GM12878 (cell line): Measurements from ENCODE around the gene TIMM50. TPM values are rescaled to one million over a fixed set of nuclear protein-coding genes. Genes with fewer than 3 reads are reported as not detected.
A peak's percentile ranks its signal among the peaks of the same experiment; 100 is the strongest.

ENCODE experiments used
- ATAC-seq: fragments of 200-7000 bp; cut with Tn5 transposase; 3 replicates; pipeline ENCODE4 v1.9.1; 2020; ENCODE audit warnings: mild to moderate bottlenecking, moderate library complexity
- BruUV-seq: library from RNA; stranded (reverse); fragments of 400-500 nt; replicated peaks from 2 replicates; lab custom pipeline; 2021; lab: Mats Ljungman, UMichigan
- CTCF ChIA-PET: fragments of 300-600 bp; sonication (Branson Sonifier 250); formaldehyde crosslinking; extraction: SDS; loops from one replicate; lab custom pipeline; 2021; ENCODE audit warnings: inconsistent platforms; lab: Yijun Ruan, JAX
- POLR2A ChIA-PET: fragments of 350-600 bp; formaldehyde crosslinking; extraction: SDS; loops from one replicate; lab custom pipeline; 2021; ENCODE audit warnings: inconsistent platforms; lab: Charles Lee
- RAD21 ChIA-PET: fragments of 300-600 bp; sonication (Branson Sonifier 250); formaldehyde crosslinking; loops from one replicate; lab custom pipeline; 2023; ENCODE audit warnings: antibody characterized with exemption; ENCODE audit not compliant: unreplicated experiment; lab: Charles Lee
- SMC1A ChIA-PET: fragments of 300-600 bp; sonication (Branson Sonifier 250); formaldehyde crosslinking; loops from one replicate; lab custom pipeline; 2023; ENCODE audit not compliant: unreplicated experiment, uncharacterized antibody; lab: Charles Lee
- DNase-seq: peaks from one replicate; pipeline ENCODE4 v3.0.0-alpha.2; 2011; ENCODE audit warnings: low read depth, low spot score
- FAIRE-seq: peaks from 3 replicates; lab custom pipeline; 2011; peaks lifted over from hg19 to GRCh38; lab: Jason Lieb, UNC
- H2AFZ ChIP-seq: 2 replicates; pipeline ENCODE4 v1.6.0; 2011; ENCODE audit warnings: low read depth, low read length, control low read depth; ENCODE audit not compliant: control insufficient read depth
- H3K27ac ChIP-seq: 2 replicates; pipeline ENCODE4 v1.5.1; 2011; ENCODE audit warnings: control low read depth; ENCODE audit not compliant: control insufficient read depth, insufficient read depth
- H3K27me3 ChIP-seq, 2 experiments: replicated peaks in 1 of 2; 2 replicates each; pipeline versions ENCODE4 v1.6.0 to v1.6.1; 2011; ENCODE audit warnings: low read length in 1 of 2; ENCODE audit not compliant: control insufficient read depth in 2 of 2, insufficient read depth in 2 of 2
- H3K36me3 ChIP-seq, 2 experiments: 2 replicates each; pipeline ENCODE4 v1.5.1; 2011; ENCODE audit warnings: low read length in 1 of 2; ENCODE audit not compliant: control insufficient read depth in 2 of 2, insufficient read depth in 2 of 2
- H3K4me1 ChIP-seq: 2 replicates; pipeline ENCODE4 v1.6.1; 2011; ENCODE audit warnings: mild to moderate bottlenecking, low read length, moderate library complexity, mixed read lengths; ENCODE audit not compliant: control insufficient read depth, insufficient read depth
- H3K4me2 ChIP-seq: 2 replicates; pipeline ENCODE4 v1.6.0; 2011; ENCODE audit warnings: control low read depth; ENCODE audit not compliant: control insufficient read depth, insufficient read depth
- H3K4me3 ChIP-seq: fragments of 200-600 bp; sonication (generic); 2 replicates; pipeline ENCODE4 v1.5.1; 2016
- H3K79me2 ChIP-seq: 2 replicates; pipeline ENCODE4 v1.6.0; 2011; ENCODE audit warnings: low read length; ENCODE audit not compliant: control insufficient read depth, insufficient read depth
- H3K9ac ChIP-seq: 2 replicates; pipeline ENCODE4 v1.8.0; 2011; ENCODE audit warnings: low read length, control low read depth, mixed read lengths; ENCODE audit not compliant: control insufficient read depth, insufficient read depth
- H3K9me3 ChIP-seq: replicated peaks from 3 replicates; pipeline ENCODE4 v1.5.1; 2011; ENCODE audit warnings: mild to moderate bottlenecking, low read length; ENCODE audit not compliant: control insufficient read depth, insufficient read depth
- H4K20me1 ChIP-seq: 2 replicates; pipeline ENCODE4 v1.6.0; 2011; ENCODE audit not compliant: control insufficient read depth, insufficient read depth
- ATF7 ChIP-seq: fragments of 450-650 bp; IDR thresholded peaks from 2 replicates; pipeline ENCODE4 v1.6.1; 2016; ENCODE audit warnings: low read depth, mild to moderate bottlenecking
- MEF2A ChIP-seq: IDR thresholded peaks from 2 replicates; pipeline ENCODE4 v1.6.1; 2011; ENCODE audit warnings: low read depth, mild to moderate bottlenecking, low read length, moderate library complexity; ENCODE audit not compliant: insufficient read depth
- POLR2A ChIP-seq: IDR thresholded peaks from 2 replicates; pipeline ENCODE4 v1.6.1; 2011; ENCODE audit warnings: low read depth, mild to moderate bottlenecking, low read length
- POLR2AphosphoS5 ChIP-seq: IDR thresholded peaks from 2 replicates; pipeline ENCODE4 v1.6.1; 2011; ENCODE audit warnings: mild to moderate bottlenecking, low read length, inconsistent platforms
- RFX5 ChIP-seq: IDR thresholded peaks from 2 replicates; pipeline ENCODE4 v1.6.1; 2011; ENCODE audit warnings: low read depth, low read length, improper control_type of control experiment
- SMAD5 ChIP-seq: IDR thresholded peaks from 2 replicates; pipeline ENCODE4 v1.6.1; 2016; ENCODE audit warnings: antibody characterized with exemption, low read depth
- STAT1 ChIP-seq: fragments of 450-650 bp; conservative IDR thresholded peaks from 2 replicates; pipeline ENCODE4 v1.6.1; 2014; ENCODE audit warnings: antibody characterized with exemption, mild to moderate bottlenecking
- WGBS: methylation state at CpG from one replicate; pipeline ENCODE4 v1.1.6; 2016; ENCODE audit warnings: low lambda C conversion rate; ENCODE audit not compliant: insufficient replicate concordance, insufficient coverage; ENCODE audit errors: missing lambda C conversion rate; 5-methylcytosine and 5-hydroxymethylcytosine counted together
- in situ Hi-C: fragments of 300-500 bp; cut with MboI; formaldehyde crosslinking; loops from 9 replicates; pipeline ENCODE4 v1.14.3; 2018; ENCODE audit warnings: mixed read lengths
- intact Hi-C: fragments of 100-400 bp; cut with micrococcal nuclease; formaldehyde crosslinking; loops from one replicate; pipeline ENCODE4 v1.14.2; 2022; ENCODE audit not compliant: unreplicated experiment
- polyA plus RNA-seq, 11 experiments: library from polyadenylated mRNA; depleted of rRNA in 4 of 11; unstranded in 6 of 11; stranded (reverse) in 5 of 11; fragments of >200 nt; fragmentation: Nextera tagmentation in 4 of 11; fragmentation: Illumina TruSeq in 1 of 11; extraction: Ambion mirVana in 4 of 11; extraction: Trizol in 1 of 11; gene quantifications; 1 replicate in 1 of 11; 2 replicates in 10 of 11; pipeline versions ENCODE4 v1.2.1 to v1.2.3, GENCODE V29; 2011 to 2016; ENCODE audit warnings: inconsistent platforms in 2 of 11, missing spikeins in 2 of 11, low read depth in 1 of 11
- total RNA-seq, 4 experiments: library from RNA; depleted of rRNA in 3 of 4; stranded (reverse); fragments of >200 nt in 3 of 4; fragmentation: Illumina TruSeq in 1 of 4; extraction: Trizol in 1 of 4; gene quantifications; 2 replicates each; pipeline versions ENCODE4 v1.2.1 to v1.2.3, GENCODE V29; 2013 to 2021
- TF ChIP-seq, protein P1 (sequence below): fragments of 450-650 bp; IDR thresholded peaks from 2 replicates; pipeline ENCODE4 v1.6.1; 2017; ENCODE audit warnings: mild to moderate bottlenecking, moderate library complexity

The TIMM50 gene
- total and polyA plus RNA-seq, 10 of the 15 experiments (the other 5 are each of a cell fraction or from before 2014, with no cell fraction given): 15.6 to 146 (median 101) TPM

DNA sequence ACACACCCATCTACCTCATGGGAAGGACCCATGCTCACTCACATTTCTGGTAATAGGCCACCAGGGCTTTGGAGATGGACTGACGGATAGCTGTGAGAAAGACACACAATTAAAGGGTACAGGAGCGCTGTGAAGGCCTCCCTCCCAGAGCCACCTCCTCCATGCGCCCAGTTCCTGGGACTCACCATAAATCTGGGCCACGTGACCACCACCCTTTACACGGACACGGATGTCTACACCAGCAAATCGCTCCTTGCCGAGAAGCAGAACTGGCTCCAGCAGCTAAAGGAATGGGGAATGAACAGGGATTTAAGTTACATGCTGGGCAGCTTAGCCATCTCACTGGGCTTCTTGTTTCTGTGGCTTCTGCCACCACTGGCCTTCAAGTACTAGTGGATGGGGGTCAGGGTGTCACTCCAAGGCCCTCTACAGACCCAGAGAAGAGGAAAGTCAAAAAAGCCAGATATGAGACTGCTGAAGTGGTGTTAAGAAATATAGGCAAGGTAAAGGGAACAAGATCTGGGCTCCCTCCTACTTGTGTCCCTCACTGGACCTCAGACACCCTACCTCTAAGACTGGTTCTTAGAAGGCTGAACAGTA lies 47.1 kb upstream of the TIMM50 start:
- Histone ChIP-seq H3K9me3 (no peaks in the 10 kb centered on the region), H2AFZ (no peak overlapping the region), H3K4me1 (peaks cover 36% of the 10 kb centered on the region), H3K4me2 (peak overlapping the region; percentile 81), H3K36me3 (peaks cover 10 to 15% of the 10 kb centered on the region in 2 experiments), H3K4me3 (peak overlapping the region; percentile 97), H4K20me1 (no peaks in the 10 kb centered on the region; the same call in 1 of the 2 replicates), H3K27ac (no peak overlapping the region), H3K27me3 (no peaks in the 10 kb centered on the region), H3K79me2 (peaks cover 36% of the 10 kb centered on the region), H3K9ac (peak overlapping the region; percentile 97)
- intact Hi-C loops (no loop called here), in situ Hi-C loops (no loop called here)
- ChIA-PET RAD21 (no interaction called here), CTCF (interaction anchor here (0.7 to 1.7 kb wide), 5 partner anchors 19 to 443 kb away, joined by 3 read pairs; partner anchors contain the start of gene PLEKHG2), POLR2A (interaction anchor here (0.9 to 1.1 kb wide), 2 partner anchors 18 to 37 kb away, joined by 3 to 8 read pairs; no protein-coding TSS in a partner anchor), SMC1A (interaction anchor here (1.3 to 1.5 kb wide), 3 partner anchors 8 to 99 kb away, joined by 3 to 5 read pairs (median 3); partner anchors contain the start of gene EID2B)
- WGBS: 96% methylated on average over 8 of the region's 8 CpGs
- no peak for DNase-seq
- ATAC-seq: no peak
- no peak for FAIRE-seq
- no TSS peak for BruUV-seq
- TF ChIP-seq RFX5 (no peak), SMAD5 (peak; percentile 36; the same call in 1 of the 2 replicates), MEF2A (no peak), POLR2AphosphoS5 (peak; percentile 12; the same call in 1 of the 2 replicates), STAT1 (no peak), POLR2A (peak; percentile 38; the same call in 1 of the 2 replicates), ATF7 (no peak)
- TF ChIP-seq, protein P1, sequence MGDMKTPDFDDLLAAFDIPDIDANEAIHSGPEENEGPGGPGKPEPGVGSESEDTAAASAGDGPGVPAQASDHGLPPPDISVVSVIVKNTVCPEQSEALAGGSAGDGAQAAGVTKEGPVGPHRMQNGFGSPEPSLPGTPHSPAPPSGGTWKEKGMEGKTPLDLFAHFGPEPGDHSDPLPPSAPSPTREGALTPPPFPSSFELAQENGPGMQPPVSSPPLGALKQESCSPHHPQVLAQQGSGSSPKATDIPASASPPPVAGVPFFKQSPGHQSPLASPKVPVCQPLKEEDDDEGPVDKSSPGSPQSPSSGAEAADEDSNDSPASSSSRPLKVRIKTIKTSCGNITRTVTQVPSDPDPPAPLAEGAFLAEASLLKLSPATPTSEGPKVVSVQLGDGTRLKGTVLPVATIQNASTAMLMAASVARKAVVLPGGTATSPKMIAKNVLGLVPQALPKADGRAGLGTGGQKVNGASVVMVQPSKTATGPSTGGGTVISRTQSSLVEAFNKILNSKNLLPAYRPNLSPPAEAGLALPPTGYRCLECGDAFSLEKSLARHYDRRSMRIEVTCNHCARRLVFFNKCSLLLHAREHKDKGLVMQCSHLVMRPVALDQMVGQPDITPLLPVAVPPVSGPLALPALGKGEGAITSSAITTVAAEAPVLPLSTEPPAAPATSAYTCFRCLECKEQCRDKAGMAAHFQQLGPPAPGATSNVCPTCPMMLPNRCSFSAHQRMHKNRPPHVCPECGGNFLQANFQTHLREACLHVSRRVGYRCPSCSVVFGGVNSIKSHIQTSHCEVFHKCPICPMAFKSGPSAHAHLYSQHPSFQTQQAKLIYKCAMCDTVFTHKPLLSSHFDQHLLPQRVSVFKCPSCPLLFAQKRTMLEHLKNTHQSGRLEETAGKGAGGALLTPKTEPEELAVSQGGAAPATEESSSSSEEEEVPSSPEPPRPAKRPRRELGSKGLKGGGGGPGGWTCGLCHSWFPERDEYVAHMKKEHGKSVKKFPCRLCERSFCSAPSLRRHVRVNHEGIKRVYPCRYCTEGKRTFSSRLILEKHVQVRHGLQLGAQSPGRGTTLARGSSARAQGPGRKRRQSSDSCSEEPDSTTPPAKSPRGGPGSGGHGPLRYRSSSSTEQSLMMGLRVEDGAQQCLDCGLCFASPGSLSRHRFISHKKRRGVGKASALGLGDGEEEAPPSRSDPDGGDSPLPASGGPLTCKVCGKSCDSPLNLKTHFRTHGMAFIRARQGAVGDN: no peak
